ENCODE results near the gene TMEM119. TPM values are rescaled to one million over a fixed set of nuclear protein-coding genes. Genes with fewer than 3 reads are reported as not detected.
"Not testable (repeated sequence)": the region's sequence is repeated elsewhere in the genome, so short reads cannot be mapped to it uniquely, and the experiment has no call there.

The TMEM119 gene
- total RNA-seq, 1 experiment from 2014 or later, result 311 TPM

- Histone ChIP-seq H3K36me3 (peaks cover 56% of the 10 kb centered on the region), H3K27ac (0 out of 2 replicates have a peak overlapping the region, but pooled peaks have one; percentile 8), H3K4me3 (peak overlapping the region; percentile 42), H3K9me3 (replicated peaks) (0 out of 2 replicates have a peak, but pooled peaks cover 2% of the 10 kb centered on the region), H3K27me3 (replicated peaks) (no peaks in the 10 kb centered on the region), H3K4me1 (replicated peaks) (peaks cover 55% of the 10 kb centered on the region)
- DNase-seq (ENCODE audit: low read depth in 1 of 2, low spot score in 2 of 2), result peak in 1 of 2 experiments; percentile 97
These were observed 878 bp downstream of the TMEM119 start for GRCh38 chr12:108596854-108597558.

DNA sequence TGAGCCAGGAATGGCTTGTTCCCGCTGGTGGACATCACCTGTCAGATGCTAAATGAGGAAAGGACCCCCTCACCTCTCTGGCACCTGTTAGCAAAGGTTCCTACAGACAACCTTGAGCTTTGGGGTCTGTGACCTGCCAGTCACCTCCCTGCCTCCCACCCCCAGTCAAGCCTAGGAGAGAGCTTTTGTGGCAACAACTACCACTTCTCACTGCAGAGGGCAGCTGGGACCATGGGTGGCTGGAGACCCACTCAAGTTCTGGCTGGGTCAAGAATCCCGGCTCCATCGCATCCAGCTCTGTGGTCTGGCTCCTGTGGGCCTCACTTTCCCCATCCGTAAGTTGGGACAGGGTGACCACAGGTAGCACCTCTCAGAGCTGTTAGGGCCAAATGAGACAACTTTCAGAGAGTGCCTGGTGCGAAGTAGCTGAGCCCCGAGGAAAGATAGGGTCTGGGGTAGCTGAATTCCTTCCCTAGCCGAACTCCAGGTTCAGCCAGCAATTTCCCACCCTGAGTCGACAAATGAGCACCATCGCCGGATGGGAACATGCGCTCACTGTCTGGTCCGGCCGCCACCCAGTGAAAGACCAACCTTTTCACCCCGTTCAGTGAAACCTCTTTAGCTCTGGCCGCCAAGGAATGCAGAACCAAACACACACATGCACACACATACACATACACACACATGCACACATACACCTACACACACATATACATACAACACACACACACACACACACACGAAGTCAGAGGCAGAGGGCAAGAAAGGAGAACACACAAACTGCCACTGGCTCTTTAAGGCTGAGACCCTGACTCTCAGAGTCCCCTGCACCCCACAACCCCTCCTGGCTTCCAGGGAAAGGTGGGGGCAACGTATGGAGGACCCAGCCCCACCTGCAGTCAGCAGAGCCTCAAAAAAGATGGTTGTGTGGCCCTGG is 1.9 kb downstream of the TMEM119 start:
- Histone ChIP-seq H3K27ac (no peak overlapping the region), H3K4me3 (peak overlapping the region; percentile 42), H3K4me1 (replicated peaks) (peaks cover 47% of the 10 kb centered on the region), H3K36me3 (peaks cover 66% of the 10 kb centered on the region), H3K9me3 (replicated peaks) (0 out of 2 replicates have a peak, but pooled peaks cover 2% of the 10 kb centered on the region), H3K27me3 (replicated peaks) (no peaks in the 10 kb centered on the region)
- peak in 1 of 2 experiments; percentile 94 for DNase-seq (ENCODE audit: low read depth in 1 of 2, low spot score in 2 of 2)

DNA sequence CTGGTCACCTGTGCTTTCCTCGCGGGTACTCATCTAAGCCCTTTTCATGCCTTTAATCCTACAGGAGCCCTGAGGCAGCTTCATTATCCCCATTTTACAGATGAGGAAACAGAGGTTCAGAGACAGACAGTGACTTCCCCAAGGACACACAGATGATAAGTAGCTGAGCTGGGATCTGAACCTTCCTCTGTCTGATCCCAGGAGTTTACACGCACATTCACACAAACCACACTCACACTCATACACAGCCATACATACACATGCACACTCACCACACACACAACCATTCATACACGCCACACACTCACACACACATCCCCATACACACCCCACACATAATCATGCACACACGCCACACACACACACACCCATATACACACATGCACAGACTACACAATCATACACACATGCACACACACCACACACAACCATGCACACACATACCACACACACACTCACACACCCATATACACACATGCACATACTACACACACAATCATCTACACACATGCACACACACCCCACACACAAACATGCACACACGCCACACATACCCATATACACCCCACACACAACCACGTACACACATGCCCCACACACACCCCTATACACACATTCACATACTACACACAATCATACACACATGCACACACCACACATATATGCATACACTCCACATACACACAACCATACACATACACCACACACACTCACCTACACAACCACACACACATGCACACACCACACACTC is 2.7 kb downstream of the TMEM119 start:
- Histone ChIP-seq H3K27ac (no peak overlapping the region), H3K36me3 (peaks cover 74% of the 10 kb centered on the region), H3K4me1 (replicated peaks) (peaks cover 42% of the 10 kb centered on the region), H3K4me3 (no peak overlapping the region), H3K9me3 (replicated peaks) (0 out of 2 replicates have a peak, but pooled peaks cover 2% of the 10 kb centered on the region), H3K27me3 (replicated peaks) (no peaks in the 10 kb centered on the region)
- peak; percentile 79 to 84 for DNase-seq (ENCODE audit: low read depth in 1 of 2, low spot score in 2 of 2)

GRCh38 chr12:108594323-108594903 is 3.5 kb downstream of the TMEM119 start:
- Histone ChIP-seq H3K27me3 (replicated peaks) (no peaks in the 10 kb centered on the region), H3K4me3 (no peak overlapping the region), H3K36me3 (peaks cover 79% of the 10 kb centered on the region), H3K4me1 (replicated peaks) (peaks cover 46% of the 10 kb centered on the region), H3K27ac (no peak overlapping the region), H3K9me3 (replicated peaks) (0 out of 2 replicates have a peak, but pooled peaks cover 2% of the 10 kb centered on the region)
- peak; percentile 62 to 90 for DNase-seq (ENCODE audit: low read depth in 1 of 2, low spot score in 2 of 2)

- Histone ChIP-seq H3K36me3 (peaks cover 74% of the 10 kb centered on the region), H3K9me3 (replicated peaks) (0 out of 2 replicates have a peak, but pooled peaks cover 2% of the 10 kb centered on the region), H3K4me3 (no peak overlapping the region), H3K27ac (no peak overlapping the region), H3K27me3 (replicated peaks) (no peaks in the 10 kb centered on the region), H3K4me1 (replicated peaks) (peaks cover 28% of the 10 kb centered on the region)
- DNase-seq (ENCODE audit: low read depth in 1 of 2, low spot score in 2 of 2), result peak; percentile 73 to 94
These were observed 5.6 kb downstream of the TMEM119 start for GRCh38 chr12:108592033-108592909.

- no peaks in the 10 kb centered on the region for H3K27me3 ChIP-seq (replicated peaks)
- H3K4me3 ChIP-seq, result no peak overlapping the region
- H3K9me3 ChIP-seq (replicated peaks), result no peaks in the 10 kb centered on the region
- H3K4me1 ChIP-seq (replicated peaks), result peaks cover 19% of the 10 kb centered on the region
- H3K36me3 ChIP-seq, result peaks cover 66% of the 10 kb centered on the region
- H3K27ac ChIP-seq, result no peak overlapping the region
- peak in 1 of 2 experiments; percentile 95 for DNase-seq (ENCODE audit: low read depth in 1 of 2, low spot score in 2 of 2)
These were observed 6.5 kb downstream of the TMEM119 start for GRCh38 chr12:108591267-108591980.

- H3K36me3 ChIP-seq, result peaks cover 56% of the 10 kb centered on the region
- not testable (repeated sequence) for H3K4me3 ChIP-seq
These were observed 7.4 kb downstream of the TMEM119 start for GRCh38 chr12:108590463-108590862.

DNA sequence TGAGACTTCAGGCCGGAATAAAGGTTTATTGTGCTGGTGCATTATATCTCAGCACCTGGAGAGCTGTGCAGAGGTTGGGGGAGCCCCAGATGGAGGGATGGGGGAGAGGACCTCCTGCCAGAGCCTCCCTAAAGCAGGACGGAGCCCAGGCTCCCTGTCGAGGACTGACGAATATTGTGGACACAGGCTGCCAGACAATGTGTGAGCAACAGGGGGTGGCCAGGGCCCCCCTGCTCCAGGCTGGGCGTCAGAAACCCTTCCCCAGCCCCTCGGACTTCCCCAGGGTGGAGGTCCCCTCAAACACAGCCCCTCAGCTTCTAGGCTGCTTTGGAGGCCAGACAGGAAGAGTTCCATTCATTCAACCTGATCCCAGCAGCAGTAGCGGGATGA is 8.0 kb downstream of the TMEM119 start:
- DNase-seq (ENCODE audit: low read depth in 1 of 2, low spot score in 2 of 2), result peak; percentile 66 to 94
- H3K4me1 ChIP-seq (replicated peaks), result peaks cover 4% of the 10 kb centered on the region
- no peak overlapping the region for H3K27ac ChIP-seq
- peaks cover 50% of the 10 kb centered on the region for H3K36me3 ChIP-seq
- H3K9me3 ChIP-seq (replicated peaks), result no peaks in the 10 kb centered on the region
- no peaks in the 10 kb centered on the region; the same call in 1 of the 2 replicates for H3K27me3 ChIP-seq (replicated peaks)
- H3K4me3 ChIP-seq, result no peak overlapping the region

More at GRCh38 chr12:108590463-108590862, 7.4 kb downstream of the TMEM119 start:
- not testable (repeated sequence) for H3K9me3 ChIP-seq (replicated peaks); H3K27ac ChIP-seq; H3K4me1 ChIP-seq (replicated peaks); H3K27me3 ChIP-seq (replicated peaks)
- peak; percentile 63 to 87 for DNase-seq (ENCODE audit: low read depth in 1 of 2, low spot score in 2 of 2)

- Histone ChIP-seq H3K9me3 (replicated peaks) (no peaks in the 10 kb centered on the region), H3K36me3 (peaks cover 46% of the 10 kb centered on the region), H3K27me3 (replicated peaks) (no peaks in the 10 kb centered on the region; the same call in 1 of the 2 replicates), H3K27ac (no peak overlapping the region), H3K4me3 (no peak overlapping the region), H3K4me1 (replicated peaks) (peaks cover 4% of the 10 kb centered on the region)
- DNase-seq (ENCODE audit: low read depth in 1 of 2, low spot score in 2 of 2), result no peak
These were observed 8.7 kb downstream of the TMEM119 start for GRCh38 chr12:108589028-108589839.

- Histone ChIP-seq H3K4me1 (replicated peaks) (peaks cover 4% of the 10 kb centered on the region), H3K27me3 (replicated peaks) (no peaks in the 10 kb centered on the region; the same call in 1 of the 2 replicates), H3K36me3 (peaks cover 32% of the 10 kb centered on the region), H3K27ac (no peak overlapping the region), H3K9me3 (replicated peaks) (no peaks in the 10 kb centered on the region), H3K4me3 (no peak overlapping the region)
- no peak for DNase-seq (ENCODE audit: low read depth in 1 of 2, low spot score in 2 of 2)
These were observed 10.1 kb downstream of the TMEM119 start for GRCh38 chr12:108587826-108588225.

DNA sequence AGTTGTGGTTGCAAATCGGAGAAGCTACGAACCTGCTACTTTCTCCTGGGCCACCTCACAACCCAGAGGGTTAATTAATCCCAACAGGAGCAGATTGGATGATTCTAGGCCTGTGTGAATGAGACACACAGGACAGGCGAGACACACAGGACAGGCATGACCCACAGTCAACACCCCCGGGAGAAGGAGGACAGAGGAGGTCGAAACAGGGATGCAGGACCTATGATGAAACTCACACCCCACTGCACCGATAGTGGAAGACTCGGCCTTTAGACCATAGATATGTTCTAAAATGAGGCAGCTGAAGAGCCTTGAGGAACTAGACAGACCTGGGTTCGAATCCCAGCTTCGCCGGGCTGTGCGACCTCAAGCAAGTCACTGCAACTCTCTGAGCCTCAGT is 11.6 kb downstream of the TMEM119 start:
- Histone ChIP-seq H3K4me1 (replicated peaks) (peaks cover 4% of the 10 kb centered on the region), H3K36me3 (peaks cover 17% of the 10 kb centered on the region), H3K4me3 (no peak overlapping the region), H3K27me3 (replicated peaks) (no peaks in the 10 kb centered on the region; the same call in 1 of the 2 replicates), H3K27ac (no peak overlapping the region), H3K9me3 (replicated peaks) (no peaks in the 10 kb centered on the region)
- DNase-seq (ENCODE audit: low read depth in 1 of 2, low spot score in 2 of 2), result no peak
